Activated effector memory CD4-positive, alpha-beta T cell treated with anti-CD3 and anti-CD28 coated beads, Interleukin-2, amount 50 U/mL, for 16 hours (primary cell): ENCODE results near the gene CELF2.
A peak's percentile ranks its signal among the peaks of the same experiment; 100 is the strongest.

Experiments used
- DNase-seq: peaks from one replicate; pipeline ENCODE4 v3.0.0-alpha.2; 2020

CELF2 gene

GRCh38 chr10:11140963-11141362 lies 123.3 kb downstream of the CELF2 start:
- no peak for DNase-seq

- no peak for DNase-seq
Measured at GRCh38 chr10:11141571-11142091, 124.0 kb downstream of the CELF2 start.

GRCh38 chr10:11142777-11143176 lies 125.1 kb downstream of the CELF2 start:
- DNase-seq, result no peak

- no peak for DNase-seq
Measured at GRCh38 chr10:11143242-11143641, 125.6 kb downstream of the CELF2 start.

- no peak for DNase-seq
Measured at GRCh38 chr10:11144626-11145494, 127.2 kb downstream of the CELF2 start.

- peak; percentile 85 for DNase-seq
Measured at GRCh38 chr10:11145495-11145855, 127.8 kb downstream of the CELF2 start.

GRCh38 chr10:11146402-11147171 lies 128.9 kb downstream of the CELF2 start:
- no peak for DNase-seq

- DNase-seq, result peak; percentile 71
Measured at GRCh38 chr10:11147722-11148121, 130.1 kb downstream of the CELF2 start.

GRCh38 chr10:11148142-11149028 lies 130.7 kb downstream of the CELF2 start:
- DNase-seq, result no peak

GRCh38 chr10:11149807-11150141 lies 132.1 kb downstream of the CELF2 start:
- DNase-seq, result no peak

- DNase-seq, result no peak
Measured at GRCh38 chr10:11150231-11150731, 132.6 kb downstream of the CELF2 start.

GRCh38 chr10:11150879-11151415 lies 133.3 kb downstream of the CELF2 start:
- no peak for DNase-seq

- no peak for DNase-seq
Measured at GRCh38 chr10:11152801-11153200, 135.1 kb downstream of the CELF2 start.

GRCh38 chr10:11153245-11153644 lies 135.6 kb downstream of the CELF2 start:
- DNase-seq, result no peak

- DNase-seq, result no peak
Measured at GRCh38 chr10:11153766-11154165, 136.1 kb downstream of the CELF2 start.

- no peak for DNase-seq
Measured at GRCh38 chr10:11154333-11154732, 136.7 kb downstream of the CELF2 start.

GRCh38 chr10:11154849-11155498 lies 137.3 kb downstream of the CELF2 start:
- DNase-seq, result no peak

GRCh38 chr10:11156480-11156879 lies 138.8 kb downstream of the CELF2 start:
- DNase-seq, result no peak

- no peak for DNase-seq
Measured at GRCh38 chr10:11157292-11158076, 139.8 kb downstream of the CELF2 start.

- DNase-seq, result no peak
Measured at GRCh38 chr10:11158080-11158479, 140.4 kb downstream of the CELF2 start.
